ENCODE data around the gene CYLD. TPM values are rescaled to one million over a fixed set of nuclear protein-coding genes. Genes with fewer than 3 reads are reported as not detected.

CYLD gene
- polyA plus RNA-seq (2012; ENCODE audit: insufficient read depth, insufficient read length, low read depth): 13.3 TPM

- H3K4me3 ChIP-seq (ENCODE audit: low read depth, low read length): peak within 1 kb of the TSS; percentile 74
- no peak for TF ChIP-seq CTCF (IDR thresholded peaks at IDR 0.05; ENCODE audit: low read depth, low read length)
- H3K9me3 ChIP-seq: no peaks in the 10 kb centered on the region
- peak; percentile 100 for DNase-seq
- H3K4me1 ChIP-seq: no peaks in the 10 kb centered on the region
- H3K36me3 ChIP-seq: no peaks in the 10 kb centered on the region
- no peaks in the 10 kb centered on the region for H3K27me3 ChIP-seq
These were observed at the start of gene CYLD for GRCh38 chr16:50741781-50742575. Gene CYLD (plus strand): TSS chr16:50742086. CDS start chr16:50749699, 7,613 bp downstream.

- Histone ChIP-seq H3K36me3 (no peaks in the 10 kb centered on the region), H3K9me3 (no peaks in the 10 kb centered on the region), H3K27me3 (no peaks in the 10 kb centered on the region), H3K4me1 (no peaks in the 10 kb centered on the region), H3K4me3 (ENCODE audit: low read depth, low read length) (no peak overlapping the region)
- TF ChIP-seq CTCF (IDR thresholded peaks at IDR 0.05; ENCODE audit: low read depth, low read length): no peak
- no peak for DNase-seq
These were observed 49.3 kb upstream of the CYLD start for GRCh38 chr16:50692644-50692998.

GRCh38 chr16:50692999-50693781 lies 48.7 kb upstream of the CYLD start, which contains the start of gene NOD2:
Gene NOD2 (plus strand): TSS chr16:50693606. CDS start chr16:50699496, 5,890 bp downstream.
- Histone ChIP-seq H3K36me3 (no peaks in the 10 kb centered on the region), H3K4me1 (no peaks in the 10 kb centered on the region), H3K4me3 (ENCODE audit: low read depth, low read length) (peak within 1 kb of the TSS; percentile 14; the same call in 1 of the 2 replicates), H3K27me3 (no peaks in the 10 kb centered on the region), H3K9me3 (no peaks in the 10 kb centered on the region)
- DNase-seq: no peak
- no peak for TF ChIP-seq CTCF (IDR thresholded peaks at IDR 0.05; ENCODE audit: low read depth, low read length)

- Histone ChIP-seq H3K36me3 (no peaks in the 10 kb centered on the region), H3K27me3 (no peaks in the 10 kb centered on the region), H3K4me1 (no peaks in the 10 kb centered on the region), H3K9me3 (no peaks in the 10 kb centered on the region), H3K4me3 (ENCODE audit: low read depth, low read length) (no peak overlapping the region)
- no peak for DNase-seq
- TF ChIP-seq CTCF (IDR thresholded peaks at IDR 0.05; ENCODE audit: low read depth, low read length): no peak
These were observed 47.7 kb upstream of the CYLD start for GRCh38 chr16:50694206-50694605.

- no peak for DNase-seq
- H3K9me3 ChIP-seq: no peaks in the 10 kb centered on the region
- no peaks in the 10 kb centered on the region for H3K4me1 ChIP-seq
- H3K36me3 ChIP-seq: no peaks in the 10 kb centered on the region
- no peak for TF ChIP-seq CTCF (IDR thresholded peaks at IDR 0.05; ENCODE audit: low read depth, low read length)
- no peaks in the 10 kb centered on the region for H3K27me3 ChIP-seq
- H3K4me3 ChIP-seq (ENCODE audit: low read depth, low read length): no peak overlapping the region
These were observed 46.6 kb upstream of the CYLD start for GRCh38 chr16:50695017-50696000.

Data from BE2C (cell line).